HEK293 (cell line): Measurements from ENCODE around the gene EMCN.

Experiments
- CTCF ChIA-PET: fragments of 350-600 bp; formaldehyde crosslinking; extraction: SDS; loops from one replicate; lab custom pipeline; 2021; ENCODE audit warnings: antibody characterized with exemption; lab: Yijun Ruan, JAX
- POLR2A ChIA-PET: fragments of 300-600 bp; formaldehyde crosslinking; extraction: SDS; loops from one replicate; lab custom pipeline; 2020; ENCODE audit warnings: antibody characterized with exemption, inconsistent platforms; lab: Yijun Ruan, JAX
- H3K27ac ChIP-seq: fragments of 200-500 bp; sonication (Bioruptor generic); 2 replicates; pipeline ENCODE4 v1.5.1; 2014; ENCODE audit warnings: low read depth, low read length, control low read depth, inconsistent platforms; ENCODE audit errors: extremely low read depth
- H3K36me3 ChIP-seq, 2 experiments: fragments of 200-500 bp in 1 of 2; sonication (Bioruptor generic) in 1 of 2; 1 replicate in 1 of 2; 2 replicates in 1 of 2; pipeline ENCODE4 v1.5.1; 2014 to 2017; ENCODE audit warnings: inconsistent platforms in 2 of 2, low read length in 2 of 2; ENCODE audit not compliant: control insufficient read depth in 2 of 2, insufficient read depth in 1 of 2
- H3K4me1 ChIP-seq: fragments of 200-500 bp; sonication (Bioruptor generic); 2 replicates; pipeline ENCODE4 v1.5.1; 2014; ENCODE audit warnings: mild to moderate bottlenecking, low read length, inconsistent platforms; ENCODE audit not compliant: control insufficient read depth, insufficient read depth
- H3K4me3 ChIP-seq: 2 replicates; pipeline ENCODE4 v1.5.1; 2011; ENCODE audit warnings: low read depth, mild to moderate bottlenecking, control low read depth, low read length, moderate library complexity
- H3K9me3 ChIP-seq: fragments of 200-500 bp; sonication (Bioruptor generic); 2 replicates; pipeline ENCODE4 v1.5.1; 2014; ENCODE audit warnings: low read depth, low read length, inconsistent platforms; ENCODE audit not compliant: control insufficient read depth, insufficient read depth
- GFI1B ChIP-seq: fragments of 450-650 bp; formaldehyde crosslinking; IDR thresholded peaks from 2 replicates; pipeline ENCODE4 v1.5.1; 2016; ENCODE audit warnings: missing biosample characterization, missing genetic modification characterization
- SCRT2 ChIP-seq: fragments of 450-650 bp; formaldehyde crosslinking; IDR thresholded peaks from 2 replicates; pipeline ENCODE4 v1.5.1; 2016; ENCODE audit warnings: missing biosample characterization, missing genetic modification characterization
- YY1 ChIP-seq: fragments of 450-650 bp; formaldehyde crosslinking; IDR thresholded peaks from 2 replicates; pipeline ENCODE4 v1.5.1; 2018; ENCODE audit warnings: missing biosample characterization, missing genetic modification characterization
- ZNF114 ChIP-seq: fragments of 450-650 bp; formaldehyde crosslinking; IDR thresholded peaks from 2 replicates; pipeline ENCODE4 v1.5.0; 2017; ENCODE audit warnings: missing biosample characterization, missing genetic modification characterization
- ZNF211 ChIP-seq: fragments of 450-650 bp; formaldehyde crosslinking; IDR thresholded peaks from 2 replicates; pipeline ENCODE4 v1.5.1; 2016; ENCODE audit warnings: low read depth, missing biosample characterization, missing genetic modification characterization
- ZNF239 ChIP-seq: fragments of 450-650 bp; formaldehyde crosslinking; IDR thresholded peaks from 2 replicates; pipeline ENCODE4 v1.5.1; 2016; ENCODE audit warnings: missing biosample characterization, missing genetic modification characterization
- ZNF335 ChIP-seq: fragments of 450-650 bp; formaldehyde crosslinking; conservative IDR thresholded peaks from 2 replicates; pipeline ENCODE4 v1.5.1; 2016; ENCODE audit warnings: missing biosample characterization, missing genetic modification characterization
- ZNF391 ChIP-seq: fragments of 450-650 bp; formaldehyde crosslinking; IDR thresholded peaks from 2 replicates; pipeline ENCODE4 v1.5.1; 2016; ENCODE audit warnings: low read depth, missing biosample characterization, missing genetic modification characterization, borderline replicate concordance
- ZNF514 ChIP-seq: fragments of 450-650 bp; formaldehyde crosslinking; IDR thresholded peaks from 2 replicates; pipeline ENCODE4 v1.5.1; 2016; ENCODE audit warnings: missing biosample characterization, missing genetic modification characterization
- ZNF555 ChIP-seq: fragments of 450-650 bp; formaldehyde crosslinking; conservative IDR thresholded peaks from 2 replicates; pipeline ENCODE4 v1.5.1; 2017; ENCODE audit warnings: missing biosample characterization, mild to moderate bottlenecking, missing genetic modification characterization, inconsistent platforms
- TF ChIP-seq, protein P1 (sequence below): fragments of 450-650 bp; formaldehyde crosslinking; IDR thresholded peaks from 2 replicates; pipeline ENCODE4 v1.5.1; 2016; ENCODE audit warnings: missing biosample characterization, missing genetic modification characterization
- TF ChIP-seq, protein P2 (sequence below): fragments of 450-650 bp; formaldehyde crosslinking; IDR thresholded peaks from 2 replicates; pipeline ENCODE4 v1.5.1; 2017; ENCODE audit warnings: missing biosample characterization, missing genetic modification characterization
- TF ChIP-seq, protein P3 (sequence below): fragments of 450-650 bp; formaldehyde crosslinking; conservative IDR thresholded peaks from 2 replicates; pipeline ENCODE4 v1.5.1; 2016; ENCODE audit warnings: low read depth, missing biosample characterization, missing genetic modification characterization
- TF ChIP-seq, protein P4 (sequence below): fragments of 450-650 bp; formaldehyde crosslinking; IDR thresholded peaks from 2 replicates; pipeline ENCODE4 v1.5.1; 2016; ENCODE audit warnings: missing biosample characterization, missing genetic modification characterization

Gene EMCN

DNA sequence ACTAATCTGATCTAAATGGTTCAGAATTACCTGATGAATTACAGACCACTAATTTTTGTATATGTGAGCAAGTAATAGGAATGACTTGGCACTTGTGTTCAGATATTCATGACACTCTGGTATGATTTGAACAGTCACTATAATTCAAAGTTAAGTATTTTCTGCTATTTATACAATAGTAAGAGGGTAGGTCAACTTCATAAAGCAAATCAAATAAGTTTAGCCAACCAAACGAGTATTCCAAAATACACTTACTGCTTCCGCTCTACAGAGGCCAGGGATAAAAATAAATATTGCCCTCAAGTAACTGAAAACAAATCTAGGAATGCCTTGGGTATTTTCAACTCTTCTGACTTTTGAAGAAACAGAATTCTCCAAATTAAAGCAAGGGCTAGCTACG lies 9.1 kb downstream of the EMCN start (continued):
- TF ChIP-seq, protein P1, sequence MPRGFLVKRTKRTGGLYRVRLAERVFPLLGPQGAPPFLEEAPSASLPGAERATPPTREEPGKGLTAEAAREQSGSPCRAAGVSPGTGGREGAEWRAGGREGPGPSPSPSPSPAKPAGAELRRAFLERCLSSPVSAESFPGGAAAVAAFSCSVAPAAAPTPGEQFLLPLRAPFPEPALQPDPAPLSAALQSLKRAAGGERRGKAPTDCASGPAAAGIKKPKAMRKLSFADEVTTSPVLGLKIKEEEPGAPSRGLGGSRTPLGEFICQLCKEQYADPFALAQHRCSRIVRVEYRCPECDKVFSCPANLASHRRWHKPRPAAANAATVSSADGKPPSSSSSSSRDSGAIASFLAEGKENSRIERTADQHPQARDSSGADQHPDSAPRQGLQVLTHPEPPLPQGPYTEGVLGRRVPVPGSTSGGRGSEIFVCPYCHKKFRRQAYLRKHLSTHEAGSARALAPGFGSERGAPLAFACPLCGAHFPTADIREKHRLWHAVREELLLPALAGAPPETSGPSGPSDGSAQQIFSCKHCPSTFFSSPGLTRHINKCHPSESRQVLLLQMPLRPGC (tag by site-specific recombination), result no peak
- TF ChIP-seq ZNF391 (tag by site-specific recombination) (no peak), ZNF555 (tag by site-specific recombination) (no peak), SCRT2 (tag by site-specific recombination) (no peak), ZNF335 (no peak)

DNA sequence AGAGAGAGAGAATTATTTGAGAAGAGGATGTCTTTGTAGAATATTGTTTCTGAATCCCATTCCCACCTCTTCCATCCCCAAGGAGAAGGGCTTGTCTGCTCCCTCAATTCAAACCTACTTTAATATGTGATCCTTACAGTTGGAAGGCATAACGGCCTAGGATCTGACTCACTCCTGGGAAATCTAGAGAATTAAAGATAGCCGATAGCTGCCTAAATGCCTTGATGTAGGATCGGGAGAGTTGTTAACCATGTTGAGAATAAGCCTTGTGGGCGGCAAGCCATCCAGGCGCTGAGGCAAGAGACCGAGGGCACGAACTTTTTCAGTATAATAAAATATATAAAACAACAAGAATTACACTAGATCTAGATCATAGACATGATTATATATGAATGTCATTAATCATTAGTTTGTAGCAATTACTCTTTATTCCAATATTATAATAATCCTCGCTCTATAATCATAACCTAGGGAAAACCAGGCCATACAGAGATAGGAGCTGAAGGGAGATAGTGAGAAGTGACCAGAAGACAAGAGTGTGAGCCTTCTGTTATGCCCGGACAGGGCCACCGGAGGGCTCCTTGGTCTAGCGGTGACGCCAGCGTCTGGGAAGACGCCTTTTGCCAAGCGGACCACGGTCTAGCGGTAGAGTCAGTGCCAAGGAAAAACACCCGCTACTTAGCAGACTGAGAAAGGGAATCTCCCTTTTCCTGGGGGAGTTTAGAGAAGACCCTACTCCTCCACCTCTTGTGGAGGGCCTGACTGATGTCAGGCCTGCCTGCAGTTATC lies 13.5 kb downstream of the EMCN start:
- POLR2A ChIA-PET, result no interaction called here
- Histone ChIP-seq H3K4me1 (no peaks in the 10 kb centered on the region), H3K9me3 (no peaks in the 10 kb centered on the region), H3K27ac (no peak overlapping the region), H3K4me3 (no peak overlapping the region), H3K36me3 (no peaks in the 10 kb centered on the region)
- TF ChIP-seq YY1 (no peak), ZNF239 (tag by site-specific recombination) (no peak), ZNF114 (tag by site-specific recombination) (no peak), ZNF211 (no peak), GFI1B (no peak), ZNF514 (tag by site-specific recombination) (no peak)
- TF ChIP-seq, protein P2, sequence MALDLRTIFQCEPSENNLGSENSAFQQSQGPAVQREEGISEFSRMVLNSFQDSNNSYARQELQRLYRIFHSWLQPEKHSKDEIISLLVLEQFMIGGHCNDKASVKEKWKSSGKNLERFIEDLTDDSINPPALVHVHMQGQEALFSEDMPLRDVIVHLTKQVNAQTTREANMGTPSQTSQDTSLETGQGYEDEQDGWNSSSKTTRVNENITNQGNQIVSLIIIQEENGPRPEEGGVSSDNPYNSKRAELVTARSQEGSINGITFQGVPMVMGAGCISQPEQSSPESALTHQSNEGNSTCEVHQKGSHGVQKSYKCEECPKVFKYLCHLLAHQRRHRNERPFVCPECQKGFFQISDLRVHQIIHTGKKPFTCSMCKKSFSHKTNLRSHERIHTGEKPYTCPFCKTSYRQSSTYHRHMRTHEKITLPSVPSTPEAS (tag by site-specific recombination), result no peak
- TF ChIP-seq, protein P3, sequence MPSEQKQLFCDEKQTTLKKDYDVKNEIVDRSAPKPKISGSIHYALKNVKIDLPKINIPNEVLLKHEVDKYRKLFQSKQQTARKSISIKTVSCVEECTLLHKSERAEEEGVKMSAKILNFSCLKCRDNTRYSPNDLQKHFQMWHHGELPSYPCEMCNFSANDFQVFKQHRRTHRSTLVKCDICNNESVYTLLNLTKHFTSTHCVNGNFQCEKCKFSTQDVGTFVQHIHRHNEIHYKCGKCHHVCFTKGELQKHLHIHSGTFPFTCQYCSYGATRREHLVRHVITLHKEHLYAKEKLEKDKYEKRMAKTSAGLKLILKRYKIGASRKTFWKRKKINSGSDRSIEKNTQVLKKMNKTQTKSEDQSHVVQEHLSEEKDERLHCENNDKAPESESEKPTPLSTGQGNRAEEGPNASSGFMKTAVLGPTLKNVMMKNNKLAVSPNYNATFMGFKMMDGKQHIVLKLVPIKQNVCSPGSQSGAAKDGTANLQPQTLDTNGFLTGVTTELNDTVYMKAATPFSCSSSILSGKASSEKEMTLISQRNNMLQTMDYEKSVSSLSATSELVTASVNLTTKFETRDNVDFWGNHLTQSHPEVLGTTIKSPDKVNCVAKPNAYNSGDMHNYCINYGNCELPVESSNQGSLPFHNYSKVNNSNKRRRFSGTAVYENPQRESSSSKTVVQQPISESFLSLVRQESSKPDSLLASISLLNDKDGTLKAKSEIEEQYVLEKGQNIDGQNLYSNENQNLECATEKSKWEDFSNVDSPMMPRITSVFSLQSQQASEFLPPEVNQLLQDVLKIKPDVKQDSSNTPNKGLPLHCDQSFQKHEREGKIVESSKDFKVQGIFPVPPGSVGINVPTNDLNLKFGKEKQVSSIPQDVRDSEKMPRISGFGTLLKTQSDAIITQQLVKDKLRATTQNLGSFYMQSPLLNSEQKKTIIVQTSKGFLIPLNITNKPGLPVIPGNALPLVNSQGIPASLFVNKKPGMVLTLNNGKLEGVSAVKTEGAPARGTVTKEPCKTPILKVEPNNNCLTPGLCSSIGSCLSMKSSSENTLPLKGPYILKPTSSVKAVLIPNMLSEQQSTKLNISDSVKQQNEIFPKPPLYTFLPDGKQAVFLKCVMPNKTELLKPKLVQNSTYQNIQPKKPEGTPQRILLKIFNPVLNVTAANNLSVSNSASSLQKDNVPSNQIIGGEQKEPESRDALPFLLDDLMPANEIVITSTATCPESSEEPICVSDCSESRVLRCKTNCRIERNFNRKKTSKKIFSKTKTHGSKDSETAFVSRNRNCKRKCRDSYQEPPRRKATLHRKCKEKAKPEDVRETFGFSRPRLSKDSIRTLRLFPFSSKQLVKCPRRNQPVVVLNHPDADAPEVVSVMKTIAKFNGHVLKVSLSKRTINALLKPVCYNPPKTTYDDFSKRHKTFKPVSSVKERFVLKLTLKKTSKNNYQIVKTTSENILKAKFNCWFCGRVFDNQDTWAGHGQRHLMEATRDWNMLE (tag by site-specific recombination), result no peak
- TF ChIP-seq, protein P4, sequence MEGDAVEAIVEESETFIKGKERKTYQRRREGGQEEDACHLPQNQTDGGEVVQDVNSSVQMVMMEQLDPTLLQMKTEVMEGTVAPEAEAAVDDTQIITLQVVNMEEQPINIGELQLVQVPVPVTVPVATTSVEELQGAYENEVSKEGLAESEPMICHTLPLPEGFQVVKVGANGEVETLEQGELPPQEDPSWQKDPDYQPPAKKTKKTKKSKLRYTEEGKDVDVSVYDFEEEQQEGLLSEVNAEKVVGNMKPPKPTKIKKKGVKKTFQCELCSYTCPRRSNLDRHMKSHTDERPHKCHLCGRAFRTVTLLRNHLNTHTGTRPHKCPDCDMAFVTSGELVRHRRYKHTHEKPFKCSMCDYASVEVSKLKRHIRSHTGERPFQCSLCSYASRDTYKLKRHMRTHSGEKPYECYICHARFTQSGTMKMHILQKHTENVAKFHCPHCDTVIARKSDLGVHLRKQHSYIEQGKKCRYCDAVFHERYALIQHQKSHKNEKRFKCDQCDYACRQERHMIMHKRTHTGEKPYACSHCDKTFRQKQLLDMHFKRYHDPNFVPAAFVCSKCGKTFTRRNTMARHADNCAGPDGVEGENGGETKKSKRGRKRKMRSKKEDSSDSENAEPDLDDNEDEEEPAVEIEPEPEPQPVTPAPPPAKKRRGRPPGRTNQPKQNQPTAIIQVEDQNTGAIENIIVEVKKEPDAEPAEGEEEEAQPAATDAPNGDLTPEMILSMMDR (tag by site-specific recombination), result no peak
- CTCF ChIA-PET, result no interaction called here
